SK-N-MC (cell line): ENCODE measurements around the gene DAAM1.

ENCODE experiments used
- EZH2 ChIP-seq: fragments of 200-600 bp; sonication (generic); IDR thresholded peaks from one replicate; pipeline ENCODE4 v1.6.1; 2017; ENCODE audit warnings: antibody characterized with exemption
- POLR2AphosphoS5 ChIP-seq: IDR thresholded peaks from 2 replicates; pipeline ENCODE4 v1.6.1; 2012; ENCODE audit warnings: mild to moderate bottlenecking, low read depth, low read length, borderline replicate concordance

- no peak for TF ChIP-seq EZH2
- no peak for TF ChIP-seq POLR2AphosphoS5
Measured at GRCh38 chr14:59140106-59140843, 48.2 kb upstream of the DAAM1 start.
